Right kidney (tissue), 1 donor: ENCODE measurements around the gene TCF7.

Experiments
- DNase-seq: peaks from one replicate; pipeline ENCODE4 v3.0.0-alpha.2; 2016

TCF7 gene

GRCh38 chr5:134130239-134130945, 15.9 kb downstream of the TCF7 start:
- no peak for DNase-seq

- DNase-seq, result no peak
These were observed 16.7 kb downstream of the TCF7 start for GRCh38 chr5:134131165-134131564.

DNA sequence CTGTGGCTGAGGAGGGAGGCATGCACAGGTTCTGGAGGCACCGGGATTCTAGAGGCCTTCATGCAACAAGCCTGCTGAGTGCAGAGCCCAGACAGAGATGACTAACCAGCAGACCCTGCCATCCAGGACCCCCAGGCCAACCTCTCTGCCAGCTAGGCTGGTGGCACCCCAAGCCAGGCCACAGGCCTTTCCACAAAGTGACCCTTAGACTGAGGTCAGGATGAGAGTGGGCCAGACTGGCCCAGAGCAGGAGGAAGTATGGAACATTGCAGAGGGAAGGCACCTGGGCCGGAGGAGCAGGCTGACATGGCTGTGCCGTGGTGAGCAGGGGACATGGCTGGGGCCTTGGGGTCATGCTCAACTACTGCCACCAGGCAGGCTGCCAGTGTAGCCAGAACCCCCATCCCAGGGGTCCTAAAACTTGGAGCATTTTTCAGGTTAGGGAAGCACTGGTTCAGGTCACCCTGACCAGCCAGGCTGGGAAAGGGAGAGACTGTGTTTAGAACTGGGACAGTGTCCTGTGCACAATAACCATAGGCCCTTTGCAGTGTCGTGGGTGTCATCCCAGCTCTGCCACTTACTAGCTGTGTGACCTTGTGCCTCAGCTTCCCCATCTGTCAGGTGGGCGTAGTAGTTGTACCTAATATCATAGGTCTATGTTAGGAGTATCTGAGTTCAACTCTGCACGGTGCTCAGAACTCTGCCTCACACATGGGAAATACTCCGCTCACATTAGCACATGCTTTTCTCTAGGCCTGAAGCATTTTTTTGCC, 17.3 kb downstream of the TCF7 start:
- DNase-seq, result no peak

DNA sequence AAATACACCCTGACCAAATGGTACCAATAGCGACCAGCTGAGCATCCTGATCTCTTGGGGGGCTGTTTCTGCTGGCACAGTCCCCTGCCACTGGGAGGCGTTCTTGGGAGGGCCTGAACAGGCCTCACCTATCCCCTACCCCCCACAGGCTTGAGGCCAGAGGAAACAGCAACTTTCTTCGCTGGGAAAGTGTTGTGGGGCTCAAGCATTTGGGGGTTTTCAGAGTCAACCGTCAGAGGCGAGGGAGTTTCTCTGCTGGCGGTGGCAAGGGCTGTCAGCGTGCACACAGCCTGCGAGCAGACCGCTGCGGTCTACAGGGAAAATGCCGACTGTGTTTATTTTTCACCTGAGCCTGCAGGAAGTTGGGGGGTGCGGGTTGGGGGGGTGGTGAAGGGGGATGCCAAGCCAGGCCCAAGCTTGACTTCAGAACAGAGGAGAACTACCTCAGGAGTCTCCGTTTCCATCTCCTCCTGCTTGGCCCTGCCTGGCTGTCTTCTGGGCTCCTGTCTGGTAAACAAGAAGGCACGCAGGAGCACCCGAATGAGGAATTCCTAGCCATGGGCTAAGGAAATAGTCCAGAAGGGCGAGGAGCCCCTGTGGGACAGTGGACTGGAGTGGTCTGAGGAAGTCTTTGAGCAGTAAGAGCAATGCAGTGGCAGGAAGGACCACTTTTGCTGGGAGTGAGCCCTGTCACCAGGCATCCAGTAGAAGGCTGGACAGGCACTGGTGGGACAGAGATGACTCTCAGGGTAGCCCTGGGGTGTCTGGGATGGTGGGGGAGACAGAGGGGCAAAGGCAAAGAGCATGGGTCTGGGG, 18.1 kb downstream of the TCF7 start:
- DNase-seq, result no peak

GRCh38 chr5:134133188-134133994, 18.9 kb downstream of the TCF7 start:
- DNase-seq, result no peak

DNA sequence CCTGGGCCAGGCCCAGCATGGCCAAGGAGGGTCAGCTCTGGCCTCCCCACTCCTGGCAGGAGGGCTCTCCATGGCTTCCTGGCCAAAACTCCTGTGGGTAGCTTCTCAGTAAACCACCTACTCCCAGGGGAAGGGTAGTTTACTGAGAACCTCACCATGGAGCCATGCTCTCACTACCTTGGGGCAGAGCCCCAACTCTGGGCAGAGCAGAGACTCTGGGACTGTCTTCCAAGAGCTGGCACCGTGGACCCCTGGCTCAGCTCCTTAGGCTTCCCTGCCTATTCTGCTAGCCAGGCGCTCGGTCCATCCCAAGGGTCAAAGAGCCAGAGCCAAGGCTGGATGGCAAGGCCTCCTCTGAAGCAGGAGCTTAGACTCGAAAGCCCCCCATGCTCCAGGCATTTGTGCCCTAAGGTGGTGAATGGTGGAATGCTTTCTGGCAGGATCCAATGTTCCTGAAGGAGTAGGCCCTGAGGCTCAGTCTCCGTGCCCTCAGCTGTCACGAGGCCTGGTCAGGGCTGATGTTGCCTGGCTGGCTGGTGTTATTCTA, 19.6 kb downstream of the TCF7 start:
- no peak for DNase-seq

GRCh38 chr5:134135091-134135655, 20.7 kb downstream of the TCF7 start:
- DNase-seq, result no peak

DNA sequence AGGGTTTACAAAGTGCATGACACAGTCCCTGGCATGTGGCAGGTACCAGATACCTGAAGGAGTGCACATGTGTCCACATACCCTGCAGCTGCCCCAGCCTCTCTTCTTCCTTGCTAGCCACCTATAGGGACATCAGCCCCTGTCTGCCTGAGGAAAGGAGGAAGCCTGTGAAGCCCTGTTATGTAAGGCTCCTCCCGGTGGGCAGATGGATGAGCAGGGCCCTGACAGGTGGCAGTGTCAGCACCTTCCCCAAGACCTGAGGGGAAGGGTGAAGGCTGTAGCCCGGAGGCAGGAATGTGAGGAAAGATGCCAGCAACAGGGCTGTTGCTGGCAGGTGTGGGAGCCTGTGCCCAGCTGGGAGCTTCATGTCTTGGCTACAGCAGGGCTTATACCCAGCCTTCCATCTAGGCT, 21.7 kb downstream of the TCF7 start:
- DNase-seq, result no peak

DNA sequence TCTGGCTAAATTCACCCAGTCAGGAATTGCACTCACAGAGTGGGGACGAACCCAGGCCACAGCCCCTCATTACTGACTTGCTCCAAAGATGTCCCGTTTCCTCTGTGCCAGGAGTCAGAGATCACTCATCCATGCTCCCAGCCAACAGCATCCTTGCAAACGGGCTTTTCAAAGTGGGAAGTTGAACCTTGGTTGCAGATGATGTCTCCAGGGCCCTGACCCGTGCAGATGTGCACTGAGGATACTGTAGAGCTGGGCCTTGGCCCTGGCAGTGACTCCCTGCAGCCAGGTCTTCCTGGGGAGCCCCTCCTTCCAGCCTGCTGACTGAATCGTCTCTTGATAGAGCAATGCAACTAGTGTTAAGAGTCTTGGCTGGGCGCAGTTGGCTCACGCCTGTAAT, 22.3 kb downstream of the TCF7 start:
- no peak for DNase-seq

DNA sequence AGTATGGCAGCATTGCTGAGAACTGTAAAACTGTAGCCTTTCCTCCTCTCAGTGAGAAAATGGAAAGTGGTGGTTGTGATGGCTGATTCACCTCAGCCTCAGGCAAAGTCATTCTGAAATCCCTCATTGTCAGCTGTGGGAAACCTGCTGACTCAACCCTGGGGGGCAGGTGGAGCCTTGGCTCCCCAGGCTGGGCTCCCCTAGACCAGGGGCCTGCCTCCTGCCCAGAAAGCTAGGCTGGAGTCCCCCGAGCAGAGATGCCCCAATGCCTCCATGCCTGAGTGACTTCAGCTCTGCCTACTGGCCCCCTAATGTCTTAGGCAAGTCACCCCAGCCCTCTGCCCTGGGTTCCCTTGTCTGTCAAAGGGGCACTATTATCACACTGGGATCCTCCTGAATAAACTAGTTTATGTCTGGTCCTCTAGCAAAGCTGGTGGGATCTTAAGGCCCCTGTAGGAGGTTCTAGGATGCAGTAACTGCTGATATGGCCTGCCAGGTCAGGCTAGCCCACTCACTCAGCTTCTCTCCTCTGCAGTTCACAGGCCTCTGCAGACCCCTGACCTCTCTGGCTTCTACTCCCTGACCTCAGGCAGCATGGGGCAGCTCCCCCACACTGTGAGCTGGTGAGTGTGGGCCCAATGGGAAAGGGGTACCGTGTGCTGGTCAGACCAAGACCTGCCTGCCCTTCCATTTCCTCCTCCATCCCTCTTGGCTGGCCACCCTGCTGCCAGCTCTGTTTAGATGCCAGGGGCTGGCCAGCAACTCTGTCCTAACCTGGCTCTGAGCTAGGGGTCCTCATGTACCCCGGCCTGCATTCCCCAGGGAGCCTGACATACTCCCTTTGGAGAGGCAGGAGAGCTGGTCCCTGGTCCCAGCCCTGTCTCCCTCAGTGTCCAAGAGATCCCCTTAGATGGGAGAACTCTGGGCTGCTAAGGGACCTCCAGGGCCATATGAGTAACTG, 24.2 kb downstream of the TCF7 start:
- no peak for DNase-seq

DNA sequence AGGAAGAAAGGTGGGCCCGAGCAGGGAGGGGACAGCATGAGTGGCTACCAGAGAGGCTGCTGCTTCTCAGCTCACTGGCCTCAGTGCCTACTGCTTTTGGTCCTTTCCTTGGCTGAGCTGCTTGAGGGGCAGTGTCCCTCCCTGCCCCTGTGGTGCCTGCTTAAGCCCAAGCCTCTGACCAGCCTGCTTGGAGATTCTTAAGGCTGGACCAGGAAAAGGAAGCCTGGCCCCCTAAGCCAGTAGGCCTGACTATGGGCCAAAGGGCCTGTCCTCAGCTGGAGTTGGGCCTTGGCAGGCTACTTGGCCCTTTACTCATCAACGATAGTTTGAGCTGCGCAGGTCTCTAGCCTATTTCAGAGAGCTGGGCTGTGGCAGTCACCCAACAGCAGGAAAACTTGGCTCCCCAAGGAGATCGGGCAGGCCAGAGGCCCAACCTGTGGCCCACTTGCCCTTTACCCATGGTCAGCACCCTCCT, 24.9 kb downstream of the TCF7 start:
- no peak for DNase-seq

GRCh38 chr5:134139891-134140469, 25.5 kb downstream of the TCF7 start:
- no peak for DNase-seq

- no peak for DNase-seq
These were observed 26.2 kb downstream of the TCF7 start for GRCh38 chr5:134140530-134141201.

DNA sequence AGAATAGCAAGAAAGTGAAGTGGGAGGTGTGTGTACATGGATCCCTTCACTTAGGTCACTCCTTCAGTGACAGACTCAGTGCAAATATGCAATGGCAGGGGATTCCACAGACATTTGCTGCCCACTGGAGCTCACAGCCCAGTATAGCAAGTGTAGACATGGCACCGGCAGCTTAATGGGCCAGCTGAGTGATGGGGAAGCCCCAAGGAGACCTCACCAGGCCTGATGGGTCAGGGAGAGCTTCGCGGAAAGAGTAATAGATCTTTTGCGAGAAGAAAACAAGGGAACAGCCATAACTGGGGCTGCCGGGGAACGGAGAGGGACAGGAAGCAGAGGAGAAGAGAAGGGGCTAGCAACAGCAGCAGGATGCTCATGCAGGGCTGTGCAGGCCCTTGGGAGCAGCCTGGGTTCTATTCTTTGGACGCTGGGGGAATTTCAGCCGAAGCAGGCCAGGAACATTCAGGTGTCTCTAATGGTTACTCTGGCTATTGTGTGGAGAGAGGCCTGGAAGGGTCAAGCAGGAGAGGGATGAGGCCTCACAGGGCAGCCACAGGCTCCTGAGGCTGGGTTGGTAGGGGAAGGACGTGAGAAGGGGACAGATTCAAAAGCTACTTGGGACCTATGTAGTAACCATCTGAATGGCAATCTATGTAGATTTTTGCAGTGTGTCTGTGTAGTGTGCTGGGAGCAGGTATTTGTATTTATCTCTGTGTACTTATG, 27.0 kb downstream of the TCF7 start:
- no peak for DNase-seq

DNA sequence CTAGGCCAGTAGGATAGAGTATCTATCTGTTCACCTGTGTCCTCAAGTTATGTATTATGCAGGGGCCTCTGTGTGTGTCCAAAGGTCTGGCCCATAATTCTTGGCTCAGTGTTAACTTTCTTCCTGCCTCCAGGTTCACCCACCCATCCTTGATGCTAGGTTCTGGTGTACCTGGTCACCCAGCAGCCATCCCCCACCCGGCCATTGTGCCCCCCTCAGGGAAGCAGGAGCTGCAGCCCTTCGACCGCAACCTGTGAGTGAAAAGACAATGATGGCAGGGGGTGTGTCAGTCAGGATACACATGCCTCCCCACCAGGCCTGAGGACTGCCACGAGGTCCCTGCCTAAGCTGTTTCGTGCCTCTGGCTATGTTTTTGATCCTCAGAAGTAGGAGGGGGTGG, 27.6 kb downstream of the TCF7 start:
- DNase-seq, result no peak

- no peak for DNase-seq
These were observed 28.3 kb downstream of the TCF7 start for GRCh38 chr5:134142806-134143205.

GRCh38 chr5:134143431-134143830, 28.9 kb downstream of the TCF7 start:
- no peak for DNase-seq
